ENCODE data around the gene PLPP7. TPM values are rescaled to one million over a fixed set of nuclear protein-coding genes. Genes with fewer than 3 reads are reported as not detected.

The PLPP7 gene
- polyA plus RNA-seq, 1 of the 3 experiments (the other 2 are of a cell fraction): 8.6 TPM

GRCh38 chr9:131298816-131299215 lies 9.3 kb downstream of the PLPP7 start:
- ChIA-PET CTCF (interaction anchor here (1.2 to 1.3 kb wide), 2 partner anchors 37 to 38 kb away, joined by 3 to 4 read pairs; no protein-coding TSS in a partner anchor), POLR2A (no interaction called here)

GRCh38 chr9:131299346-131299960 lies 9.9 kb downstream of the PLPP7 start:
- WGBS (ENCODE audit: low lambda C conversion rate): 72% methylated on average over 22 of the region's 22 CpGs

More at GRCh38 chr9:131298816-131299215, 9.3 kb downstream of the PLPP7 start:
- Histone ChIP-seq H3K27me3 (ENCODE audit: insufficient read depth) (no peaks in the 10 kb centered on the region), H3F3A (replicated peaks; ENCODE audit: insufficient read depth) (no peaks in the 10 kb centered on the region), H3K4me2 (no peak overlapping the region), H3K79me2 (ENCODE audit: insufficient read depth) (no peaks in the 10 kb centered on the region), H3K9me3 (no peaks in the 10 kb centered on the region), H3K27ac (ENCODE audit: low read depth in 2 of 2, low read length in 1 of 2) (no peak overlapping the region), H3K9ac (no peak overlapping the region), H3K4me3 (ENCODE audit: low read depth in 2 of 2, low read length in 1 of 2) (no peak overlapping the region), H3K4me1 (ENCODE audit: control insufficient read depth in 1 of 2, insufficient read depth in 2 of 2, low read depth in 1 of 2, low read length in 1 of 2) (no peaks in the 10 kb centered on the region; a peak in 1 of 4 replicates), H2AFZ (ENCODE audit: low read depth) (no peak overlapping the region), H4K20me1 (ENCODE audit: insufficient read depth) (no peaks in the 10 kb centered on the region), H3K36me3 (replicated peaks in 1 of 2; ENCODE audit: control insufficient read depth in 1 of 2, insufficient read depth in 2 of 2, low read length in 1 of 2) (peaks cover 0 to 4% of the 10 kb centered on the region in 2 experiments), H3K9me2 (no peaks in the 10 kb centered on the region)
- TF ChIP-seq POLR2AphosphoS5 (IDR thresholded peaks at IDR 0.05; ENCODE audit: low read depth, low read length): no peak
- no peak for TF ChIP-seq FOXM1 (IDR thresholded peaks at IDR 0.05; ENCODE audit: low read depth)
- TF ChIP-seq RFX5 (IDR thresholded peaks at IDR 0.05; ENCODE audit: low read length): no peak
- TF ChIP-seq EP300 (IDR thresholded peaks at IDR 0.05; ENCODE audit: borderline replicate concordance in 1 of 2, low read depth in 1 of 2, low read length in 1 of 2): no peak
- TF ChIP-seq JUND (IDR thresholded peaks at IDR 0.05): no peak
- TF ChIP-seq TEAD4 (IDR thresholded peaks at IDR 0.05; ENCODE audit: borderline replicate concordance, insufficient read depth): no peak
- no peak for TF ChIP-seq SMC3 (IDR thresholded peaks at IDR 0.05; ENCODE audit: low read depth, low read length)
- 88% methylated on average over 8 of the region's 12 CpGs for WGBS (ENCODE audit: low lambda C conversion rate)
- no peak for DNase-seq

More at GRCh38 chr9:131299346-131299960, 9.9 kb downstream of the PLPP7 start:
- TF ChIP-seq FOXM1 (IDR thresholded peaks at IDR 0.05; ENCODE audit: low read depth) (no peak), NFIC (IDR thresholded peaks at IDR 0.05; ENCODE audit: borderline replicate concordance) (no peak), CTCF (IDR thresholded peaks at IDR 0.05) (no peak), YY1 (IDR thresholded peaks at IDR 0.05; ENCODE audit: low read depth) (no peak), MXI1 (IDR thresholded peaks at IDR 0.05; ENCODE audit: low read depth, low read length) (no peak), EP300 (IDR thresholded peaks at IDR 0.05; ENCODE audit: borderline replicate concordance in 1 of 2, low read depth in 1 of 2, low read length in 1 of 2) (no peak)
- ChIA-PET CTCF (interaction anchor here (1.2 to 2.5 kb wide), 3 partner anchors 36 to 37 kb away, joined by 3 to 8 read pairs (median 4); no protein-coding TSS in a partner anchor), POLR2A (no interaction called here)
- no peaks in the 10 kb centered on the region for H3K36me3 ChIP-seq (replicated peaks in 1 of 2; ENCODE audit: control insufficient read depth in 1 of 2, insufficient read depth in 2 of 2, low read length in 1 of 2)
- H3K4me1 ChIP-seq (ENCODE audit: control insufficient read depth in 1 of 2, insufficient read depth in 2 of 2, low read depth in 1 of 2, low read length in 1 of 2): no peaks in the 10 kb centered on the region; a peak in 1 of 4 replicates
- H3K4me2 ChIP-seq: no peak overlapping the region
- H3K27ac ChIP-seq (ENCODE audit: low read depth in 2 of 2, low read length in 1 of 2): no peak overlapping the region
- no peak for DNase-seq
- no peak overlapping the region for H2AFZ ChIP-seq (ENCODE audit: low read depth)
- no peaks in the 10 kb centered on the region for H4K20me1 ChIP-seq (ENCODE audit: insufficient read depth)
- no peaks in the 10 kb centered on the region for H3F3A ChIP-seq (replicated peaks; ENCODE audit: insufficient read depth)
- H3K27me3 ChIP-seq (ENCODE audit: insufficient read depth): no peaks in the 10 kb centered on the region
- H3K4me3 ChIP-seq (ENCODE audit: low read depth in 2 of 2, low read length in 1 of 2): no peak overlapping the region
- no peak overlapping the region for H3K9ac ChIP-seq
- H3K9me3 ChIP-seq: no peaks in the 10 kb centered on the region
- H3K9me2 ChIP-seq: no peaks in the 10 kb centered on the region
- no peaks in the 10 kb centered on the region for H3K79me2 ChIP-seq (ENCODE audit: insufficient read depth)

All from SK-N-SH (cell line).